Neuronal stem cell (in vitro differentiated cells): ENCODE measurements around the gene CCL20.

Experiments used
- DNase-seq: peaks from one replicate; pipeline ENCODE4 v3.0.0-alpha.2; 2013; ENCODE audit warnings: low spot score
- H2AFZ ChIP-seq: one replicate; pipeline ENCODE4 v1.6.1; 2013; ENCODE audit warnings: mild to moderate bottlenecking, low read length, inconsistent platforms
- H2AK5ac ChIP-seq: 2 replicates; pipeline ENCODE4 v1.6.1; 2013; ENCODE audit warnings: low read depth, mild to moderate bottlenecking, inconsistent platforms, low read length, moderate library complexity, mixed read lengths
- H2BK120ac ChIP-seq: 2 replicates; pipeline ENCODE4 v1.6.1; 2013; ENCODE audit warnings: low read depth, mild to moderate bottlenecking, inconsistent platforms, low read length, moderate library complexity, mixed read lengths
- H2BK12ac ChIP-seq: one replicate; pipeline ENCODE4 v1.6.1; 2013; ENCODE audit warnings: low read length, inconsistent platforms
- H2BK15ac ChIP-seq: 2 replicates; pipeline ENCODE4 v1.6.1; 2013; ENCODE audit warnings: mild to moderate bottlenecking, low read length, inconsistent platforms, mixed read lengths
- H2BK5ac ChIP-seq: one replicate; pipeline ENCODE4 v1.6.1; 2013; ENCODE audit warnings: inconsistent platforms, mild to moderate bottlenecking, low read length, moderate library complexity
- H3K14ac ChIP-seq: one replicate; pipeline ENCODE4 v1.6.1; 2013; ENCODE audit warnings: low read length, inconsistent platforms
- H3K18ac ChIP-seq: 2 replicates; pipeline ENCODE4 v1.6.1; 2013; ENCODE audit warnings: low read length, inconsistent platforms
- H3K23ac ChIP-seq: 2 replicates; pipeline ENCODE4 v1.6.1; 2013; ENCODE audit warnings: low read depth, mild to moderate bottlenecking, mixed read lengths, low read length, inconsistent platforms; ENCODE audit not compliant: poor library complexity
- H3K27ac ChIP-seq: replicated peaks from 3 replicates; pipeline ENCODE4 v1.5.1; 2013; ENCODE audit warnings: low read length, inconsistent platforms
- H3K27me3 ChIP-seq, 3 experiments: 2 replicates each; pipeline ENCODE4 v1.6.1; 2013; ENCODE audit warnings: low read length in 3 of 3, mild to moderate bottlenecking in 2 of 3, inconsistent platforms in 1 of 3, low read depth in 1 of 3, mixed read lengths in 1 of 3, moderate library complexity in 1 of 3; ENCODE audit not compliant: control insufficient read depth in 3 of 3, insufficient read depth in 3 of 3
- H3K36me3 ChIP-seq, 2 donors: replicated peaks in 1 of 2; 2 replicates each; pipeline ENCODE4 v1.6.1; 2013; ENCODE audit warnings: low read length in 2 of 2; ENCODE audit not compliant: control insufficient read depth in 2 of 2, insufficient read depth in 2 of 2
- H3K4ac ChIP-seq: 2 replicates; pipeline ENCODE4 v1.6.1; 2013; ENCODE audit warnings: inconsistent platforms, mild to moderate bottlenecking, low read length, moderate library complexity
- H3K4me1 ChIP-seq, 2 donors: 1 replicate in 1 of 2; 2 replicates in 1 of 2; pipeline ENCODE4 v1.6.1; 2013; ENCODE audit warnings: low read length in 2 of 2, low read depth in 1 of 2; ENCODE audit not compliant: control insufficient read depth in 2 of 2, insufficient read depth in 1 of 2
- H3K4me2 ChIP-seq: one replicate; pipeline ENCODE4 v1.6.1; 2013; ENCODE audit warnings: mild to moderate bottlenecking, low read length, inconsistent platforms; ENCODE audit not compliant: insufficient read depth, poor library complexity, severe bottlenecking
- H3K4me3 ChIP-seq, 2 donors: 2 replicates each; pipeline ENCODE4 v1.5.1; 2013; ENCODE audit warnings: low read length in 2 of 2, mild to moderate bottlenecking in 2 of 2, inconsistent platforms in 1 of 2, moderate library complexity in 1 of 2
- H3K79me1 ChIP-seq: one replicate; pipeline ENCODE4 v1.6.1; 2013; ENCODE audit warnings: low read depth, mild to moderate bottlenecking, inconsistent platforms, low read length, moderate library complexity
- H3K9ac ChIP-seq: one replicate; pipeline ENCODE4 v1.6.1; 2013; ENCODE audit warnings: mild to moderate bottlenecking, low read depth, low read length, inconsistent platforms; ENCODE audit not compliant: poor library complexity
- H3K9me3 ChIP-seq, 2 donors: replicated peaks in 1 of 2; 2 replicates each; pipeline versions ENCODE3 to v1.6.1; 2013; ENCODE audit warnings: low read length in 2 of 2, mild to moderate bottlenecking in 2 of 2, inconsistent platforms in 1 of 2, low read depth in 1 of 2, mixed read lengths in 1 of 2, moderate library complexity in 1 of 2; ENCODE audit not compliant: control insufficient read depth in 2 of 2, insufficient read depth in 1 of 2
- H4K8ac ChIP-seq: one replicate; pipeline ENCODE4 v1.6.1; 2013; ENCODE audit warnings: low read depth, mild to moderate bottlenecking, inconsistent platforms, low read length, moderate library complexity
- H4K91ac ChIP-seq: one replicate; pipeline ENCODE4 v1.6.1; 2013; ENCODE audit warnings: low read length, low read depth, mild to moderate bottlenecking, inconsistent platforms; ENCODE audit not compliant: poor library complexity
- WGBS, 2 donors: extraction: QIAGEN DNeasy Blood & Tissue Kit; methylation state at CpG; one replicate each; pipeline ENCODE4 v1.1.7; 2013; ENCODE audit warnings: missing lambda C conversion rate in 2 of 2, mixed read lengths in 1 of 2; ENCODE audit not compliant: insufficient read length in 2 of 2, insufficient replicate concordance in 1 of 2; ENCODE audit errors: extremely low coverage in 2 of 2; 5-methylcytosine and 5-hydroxymethylcytosine counted together

The CCL20 gene

GRCh38 chr2:227853204-227853629 is 39.6 kb downstream of the CCL20 start:
- Histone ChIP-seq H3K9me3 (peaks cover 0 to 1% of the 10 kb centered on the region in 2 donors), H2BK12ac (no peak overlapping the region), H3K27ac (no peak overlapping the region), H3K36me3 (no peaks in the 10 kb centered on the region), H3K4me3 (no peak overlapping the region), H3K79me1 (no peaks in the 10 kb centered on the region), H2BK5ac (no peak overlapping the region), H2BK120ac (no peak overlapping the region), H3K18ac (no peak overlapping the region), H3K14ac (no peak overlapping the region), H3K27me3 (no peaks in the 10 kb centered on the region), H2AFZ (no peak overlapping the region), H3K4me1 (peaks cover 0 to 3% of the 10 kb centered on the region in 2 donors), H4K91ac (no peak overlapping the region), H3K9ac (no peak overlapping the region), H2AK5ac (no peak overlapping the region), H3K4ac (no peak overlapping the region), H3K23ac (no peak overlapping the region), H3K4me2 (no peak overlapping the region), H2BK15ac (no peak overlapping the region), H4K8ac (no peak overlapping the region)
- DNase-seq = no peak
- no CpG with 5 or more reads among the region's 4 CpGs for WGBS, 2 donors

GRCh38 chr2:227853765-227854271 is 40.2 kb downstream of the CCL20 start:
- no peak overlapping the region for H3K4me3 ChIP-seq
- H2BK120ac ChIP-seq = no peak overlapping the region
- H3K4me1 ChIP-seq = peaks cover 0 to 3% of the 10 kb centered on the region in 2 donors
- H3K79me1 ChIP-seq = no peaks in the 10 kb centered on the region
- WGBS, 2 donors = no CpG with 5 or more reads among the region's 6 CpGs
- H3K9me3 ChIP-seq = peaks cover 0 to 1% of the 10 kb centered on the region in 2 donors
- H2AK5ac ChIP-seq = no peak overlapping the region
- no peak overlapping the region for H3K4me2 ChIP-seq
- no peak overlapping the region for H3K18ac ChIP-seq
- H3K27me3 ChIP-seq = no peaks in the 10 kb centered on the region
- H2BK15ac ChIP-seq = no peak overlapping the region
- H3K27ac ChIP-seq = no peak overlapping the region
- no peak overlapping the region for H4K8ac ChIP-seq
- no peak overlapping the region for H2BK12ac ChIP-seq
- no peak overlapping the region for H3K14ac ChIP-seq
- H4K91ac ChIP-seq = no peak overlapping the region
- H3K36me3 ChIP-seq = no peaks in the 10 kb centered on the region
- no peak overlapping the region for H2AFZ ChIP-seq
- DNase-seq = no peak
- H2BK5ac ChIP-seq = no peak overlapping the region
- H3K9ac ChIP-seq = no peak overlapping the region
- H3K23ac ChIP-seq = no peak overlapping the region
- H3K4ac ChIP-seq = no peak overlapping the region

GRCh38 chr2:227855440-227855839 is 41.8 kb downstream of the CCL20 start:
- no peak overlapping the region for H3K27ac ChIP-seq
- no peak overlapping the region for H3K9ac ChIP-seq
- DNase-seq = no peak
- no peak overlapping the region for H3K4me2 ChIP-seq
- H3K4me3 ChIP-seq = no peak overlapping the region
- H2AFZ ChIP-seq = no peak overlapping the region
- no peak overlapping the region for H3K23ac ChIP-seq
- no peak overlapping the region for H4K8ac ChIP-seq
- WGBS, 2 donors = no CpG with 5 or more reads among the region's 3 CpGs
- peaks cover 0 to 1% of the 10 kb centered on the region in 2 donors for H3K9me3 ChIP-seq
- H2BK15ac ChIP-seq = no peak overlapping the region
- no peak overlapping the region for H3K4ac ChIP-seq
- no peaks in the 10 kb centered on the region for H3K27me3 ChIP-seq
- no peak overlapping the region for H2BK120ac ChIP-seq
- no peak overlapping the region for H2BK5ac ChIP-seq
- no peak overlapping the region for H2AK5ac ChIP-seq
- no peaks in the 10 kb centered on the region for H3K36me3 ChIP-seq
- no peaks in the 10 kb centered on the region for H3K79me1 ChIP-seq
- no peak overlapping the region for H4K91ac ChIP-seq
- H2BK12ac ChIP-seq = no peak overlapping the region
- H3K18ac ChIP-seq = no peak overlapping the region
- H3K14ac ChIP-seq = no peak overlapping the region
- peaks cover 0 to 3% of the 10 kb centered on the region in 2 donors for H3K4me1 ChIP-seq

- H3K27me3 ChIP-seq = no peaks in the 10 kb centered on the region
- DNase-seq = no peak
- H4K8ac ChIP-seq = no peak overlapping the region
- no peak overlapping the region for H3K14ac ChIP-seq
- no peak overlapping the region for H2AFZ ChIP-seq
- H3K23ac ChIP-seq = no peak overlapping the region
- no peaks in the 10 kb centered on the region for H3K79me1 ChIP-seq
- no peak overlapping the region for H2BK12ac ChIP-seq
- H3K9ac ChIP-seq = no peak overlapping the region
- peaks cover 0 to 3% of the 10 kb centered on the region in 2 donors for H3K4me1 ChIP-seq
- H2AK5ac ChIP-seq = no peak overlapping the region
- WGBS, 2 donors = no CpG with 5 or more reads among the region's 2 CpGs
- H3K4ac ChIP-seq = no peak overlapping the region
- no peak overlapping the region for H4K91ac ChIP-seq
- H3K27ac ChIP-seq = no peak overlapping the region
- H3K9me3 ChIP-seq = peaks cover 0 to 1% of the 10 kb centered on the region in 2 donors
- no peak overlapping the region for H2BK120ac ChIP-seq
- no peak overlapping the region for H2BK5ac ChIP-seq
- H3K4me2 ChIP-seq = no peak overlapping the region
- H3K36me3 ChIP-seq = no peaks in the 10 kb centered on the region
- H3K18ac ChIP-seq = no peak overlapping the region
- H3K4me3 ChIP-seq = peak overlapping the region in 1 of 2 donors; percentile 35
- H2BK15ac ChIP-seq = no peak overlapping the region
Measured at GRCh38 chr2:227856697-227857096, 43.1 kb downstream of the CCL20 start.
